WI38 (cell line): Measurements from ENCODE around the gene PUM2.
"Not testable (repeated sequence)": the region's sequence is repeated elsewhere in the genome, so short reads cannot be mapped to it uniquely, and the experiment has no call there.

ENCODE experiments used
- H3K4me3 ChIP-seq: 2 replicates; pipeline ENCODE4 v1.5.1; 2011; ENCODE audit warnings: low read depth, mild to moderate bottlenecking, control low read depth, low read length
- TF ChIP-seq, protein P1 (sequence below): IDR thresholded peaks from 2 replicates; pipeline ENCODE4 v1.5.1; 2012; ENCODE audit warnings: low read depth, mild to moderate bottlenecking, control low read depth, low read length

PUM2 gene

GRCh38 chr2:20282916-20283592 lies 67.6 kb downstream of the PUM2 start:
- H3K4me3 ChIP-seq = no peak overlapping the region
- TF ChIP-seq, protein P1, sequence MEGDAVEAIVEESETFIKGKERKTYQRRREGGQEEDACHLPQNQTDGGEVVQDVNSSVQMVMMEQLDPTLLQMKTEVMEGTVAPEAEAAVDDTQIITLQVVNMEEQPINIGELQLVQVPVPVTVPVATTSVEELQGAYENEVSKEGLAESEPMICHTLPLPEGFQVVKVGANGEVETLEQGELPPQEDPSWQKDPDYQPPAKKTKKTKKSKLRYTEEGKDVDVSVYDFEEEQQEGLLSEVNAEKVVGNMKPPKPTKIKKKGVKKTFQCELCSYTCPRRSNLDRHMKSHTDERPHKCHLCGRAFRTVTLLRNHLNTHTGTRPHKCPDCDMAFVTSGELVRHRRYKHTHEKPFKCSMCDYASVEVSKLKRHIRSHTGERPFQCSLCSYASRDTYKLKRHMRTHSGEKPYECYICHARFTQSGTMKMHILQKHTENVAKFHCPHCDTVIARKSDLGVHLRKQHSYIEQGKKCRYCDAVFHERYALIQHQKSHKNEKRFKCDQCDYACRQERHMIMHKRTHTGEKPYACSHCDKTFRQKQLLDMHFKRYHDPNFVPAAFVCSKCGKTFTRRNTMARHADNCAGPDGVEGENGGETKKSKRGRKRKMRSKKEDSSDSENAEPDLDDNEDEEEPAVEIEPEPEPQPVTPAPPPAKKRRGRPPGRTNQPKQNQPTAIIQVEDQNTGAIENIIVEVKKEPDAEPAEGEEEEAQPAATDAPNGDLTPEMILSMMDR = no peak

GRCh38 chr2:20281876-20282275 lies 68.8 kb downstream of the PUM2 start:
- no peak overlapping the region for H3K4me3 ChIP-seq
- TF ChIP-seq, protein P1 = no peak

DNA sequence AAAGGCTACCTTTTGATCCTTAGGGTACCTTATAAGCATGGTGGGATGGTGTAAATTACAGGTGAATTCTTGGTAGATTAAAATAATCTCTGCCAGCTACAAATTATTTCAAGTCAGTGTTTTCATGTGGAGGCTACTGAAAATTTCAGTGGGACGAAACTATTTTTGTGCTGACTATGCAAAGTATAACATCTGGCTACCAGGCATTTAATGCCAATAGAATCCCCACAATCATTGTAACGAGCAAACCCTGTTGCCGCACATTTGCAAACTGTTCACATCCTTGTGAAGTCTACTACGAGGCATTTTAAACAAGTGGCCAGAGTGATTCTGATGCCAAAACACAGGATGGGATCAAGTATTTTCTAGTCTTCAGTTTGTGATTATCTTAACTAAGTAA lies 77.6 kb downstream of the PUM2 start:
- H3K4me3 ChIP-seq = no peak overlapping the region
- TF ChIP-seq, protein P1 = no peak

DNA sequence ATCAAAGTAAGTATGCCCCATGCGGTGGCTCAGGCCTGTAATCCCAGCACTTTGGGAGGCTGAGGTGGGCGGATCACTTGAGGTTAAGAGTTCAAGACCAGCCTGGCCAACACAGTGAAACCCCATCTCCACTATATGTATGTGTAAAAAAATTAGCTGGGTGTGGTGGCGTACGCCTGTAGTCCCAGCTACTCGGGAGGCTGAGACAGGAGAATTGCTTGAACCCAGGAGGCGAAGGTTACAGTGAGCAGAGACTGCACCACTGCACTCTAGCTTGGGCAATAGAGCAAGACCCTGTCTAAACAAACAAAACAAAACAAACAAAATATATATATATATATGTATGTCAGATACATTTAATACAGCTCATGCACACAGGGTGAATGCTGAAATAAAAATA lies 82.3 kb downstream of the PUM2 start:
- not testable (repeated sequence) for H3K4me3 ChIP-seq

DNA sequence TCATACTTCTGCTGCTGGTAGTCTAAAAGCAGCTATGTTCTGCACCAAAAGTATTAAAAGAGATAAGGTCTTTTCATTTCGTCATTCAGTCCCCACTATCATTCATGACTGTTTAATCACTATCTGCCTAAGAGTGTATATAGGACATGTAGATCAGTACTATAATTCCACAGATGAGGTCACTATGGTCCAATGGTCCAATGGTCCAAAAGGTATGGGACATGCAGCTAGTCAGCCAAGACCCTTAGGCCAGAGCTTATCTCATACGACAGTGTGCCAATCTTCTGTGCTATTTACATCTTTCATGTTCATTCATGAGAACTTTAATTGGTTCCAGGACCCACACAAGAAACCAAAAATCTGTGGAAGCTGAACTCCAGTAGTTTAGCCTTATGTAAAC lies 83.1 kb downstream of the PUM2 start:
- TF ChIP-seq, protein P1 = no peak
- H3K4me3 ChIP-seq = no peak overlapping the region

- TF ChIP-seq, protein P1 = no peak
- no peak overlapping the region for H3K4me3 ChIP-seq
Measured at GRCh38 chr2:20264629-20265028, 86.0 kb downstream of the PUM2 start.

DNA sequence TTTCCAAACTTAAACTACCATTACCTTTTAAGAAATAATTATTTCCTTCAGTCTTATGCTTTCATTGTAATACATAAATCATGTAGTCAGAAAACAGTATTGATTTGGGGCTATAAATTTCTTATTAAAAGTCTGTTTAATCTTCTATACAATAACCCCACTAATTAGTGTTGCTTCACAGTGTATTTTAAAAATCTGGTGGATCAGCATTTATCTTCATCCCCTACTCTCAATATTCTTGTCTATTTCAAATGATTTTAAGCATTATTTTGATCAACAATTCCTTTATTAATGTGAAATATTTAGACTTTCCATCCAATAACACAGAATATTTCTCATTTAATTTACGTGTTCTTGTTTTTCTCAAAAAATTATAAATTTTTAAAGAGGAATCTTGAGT lies 93.2 kb downstream of the PUM2 start:
- TF ChIP-seq, protein P1 = no peak
- H3K4me3 ChIP-seq = no peak overlapping the region

GRCh38 chr2:20254731-20255130 lies 95.9 kb downstream of the PUM2 start:
- H3K4me3 ChIP-seq = no peak overlapping the region
- TF ChIP-seq, protein P1 = no peak
